ENCODE results near the gene USP9Y. TPM values are rescaled to one million over a fixed set of nuclear protein-coding genes. Genes with fewer than 3 reads are reported as not detected.

USP9Y gene
- total and polyA plus RNA-seq, 2 donors (not counting 3 experiments of a cell fraction or from before 2014, with no cell fraction given), result 13.6 to 17.4 TPM

GRCh38 chrY:12793999-12794398, 93.0 kb downstream of the USP9Y start:
- H3K4me3 ChIP-seq (replicated peaks in 1 of 3; ENCODE audit: insufficient read depth in 1 of 3, low read depth in 1 of 3, low read length in 3 of 3), result no peak overlapping the region
- DNase-seq (ENCODE audit: low read depth, low spot score) (no peak), FAIRE-seq (no peak)
- H3K9me3 ChIP-seq (replicated peaks; ENCODE audit: control insufficient read depth, insufficient read depth, low read length), result no peaks in the 10 kb centered on the region
- intact Hi-C loops (cut with micrococcal nuclease), result no loop called here
- H3K36me3 ChIP-seq (ENCODE audit: control insufficient read depth in 2 of 2, extremely low read depth in 1 of 2, insufficient read depth in 2 of 2, low read length in 2 of 2), result no peaks in the 10 kb centered on the region
- H3K4me1 ChIP-seq (ENCODE audit: control insufficient read depth, extremely low read depth, insufficient read depth, low read length), result no peaks in the 10 kb centered on the region
- BruUV-seq (replicated peaks), result no TSS peak
- no peaks in the 10 kb centered on the region for H3K27me3 ChIP-seq (ENCODE audit: control insufficient read depth in 2 of 2, insufficient read depth in 2 of 2, low read length in 2 of 2)
- no peaks in the 10 kb centered on the region for H3K9me1 ChIP-seq (replicated peaks; ENCODE audit: control insufficient read depth, extremely low read depth, insufficient read depth, low read length)
- H4K20me1 ChIP-seq (replicated peaks; ENCODE audit: control insufficient read depth, extremely low read depth, insufficient read depth, low read length), result no peaks in the 10 kb centered on the region
- H3K79me2 ChIP-seq (ENCODE audit: control insufficient read depth, insufficient read depth, low read length), result no peaks in the 10 kb centered on the region
- no peak overlapping the region for H2AFZ ChIP-seq (ENCODE audit: low read depth, low read length)
- dilution Hi-C loops (cut with MboI; ENCODE audit: extremely low pct_ligation_motif_present, low sequenced_read_pairs), result no loop called here
- H3K9ac ChIP-seq (replicated peaks; ENCODE audit: extremely low read depth, insufficient read depth, low read length), result no peak overlapping the region
- H3K4me2 ChIP-seq (ENCODE audit: insufficient read depth, low read length), result no peak overlapping the region
- ChIA-PET CTCF (no interaction called here), POLR2A (no interaction called here)
- H3K27ac ChIP-seq (ENCODE audit: insufficient read depth, low read depth, low read length), result no peak overlapping the region
- TF ChIP-seq EZH2 (IDR thresholded peaks at IDR 0.05; ENCODE audit: borderline replicate concordance, low read depth, low read length, severe bottlenecking), result no peak
- TF ChIP-seq GATA2 (IDR thresholded peaks at IDR 0.05; ENCODE audit: insufficient read depth, insufficient read length, low read depth, low read length), result no peak
- no peak for TF ChIP-seq POLR2AphosphoS5 (IDR thresholded peaks at IDR 0.05; ENCODE audit: insufficient read depth, low read depth, low read length)
- TF ChIP-seq CTCF (IDR thresholded peaks at IDR 0.05; ENCODE audit: extremely low read depth in 1 of 2, insufficient read depth in 1 of 2, low read depth in 1 of 2, low read length in 2 of 2), result no peak
- no peak for TF ChIP-seq JUN (IDR thresholded peaks at IDR 0.05; ENCODE audit: borderline replicate concordance, insufficient read depth, insufficient read length, low read depth)
- TF ChIP-seq MYC (IDR thresholded peaks at IDR 0.05; ENCODE audit: low read depth, low read length), result no peak
- no peak for TF ChIP-seq FOS (IDR thresholded peaks at IDR 0.05; ENCODE audit: borderline replicate concordance, insufficient read depth, low read length)
